ENCODE data around the gene TCF3. TPM values are rescaled to one million over a fixed set of nuclear protein-coding genes. Genes with fewer than 3 reads are reported as not detected.

Gene TCF3
- total and polyA plus RNA-seq, 2 of the 8 experiments (the other 6 are each of a cell fraction or from before 2014, with no cell fraction given), result 241 to 348 TPM

DNA sequence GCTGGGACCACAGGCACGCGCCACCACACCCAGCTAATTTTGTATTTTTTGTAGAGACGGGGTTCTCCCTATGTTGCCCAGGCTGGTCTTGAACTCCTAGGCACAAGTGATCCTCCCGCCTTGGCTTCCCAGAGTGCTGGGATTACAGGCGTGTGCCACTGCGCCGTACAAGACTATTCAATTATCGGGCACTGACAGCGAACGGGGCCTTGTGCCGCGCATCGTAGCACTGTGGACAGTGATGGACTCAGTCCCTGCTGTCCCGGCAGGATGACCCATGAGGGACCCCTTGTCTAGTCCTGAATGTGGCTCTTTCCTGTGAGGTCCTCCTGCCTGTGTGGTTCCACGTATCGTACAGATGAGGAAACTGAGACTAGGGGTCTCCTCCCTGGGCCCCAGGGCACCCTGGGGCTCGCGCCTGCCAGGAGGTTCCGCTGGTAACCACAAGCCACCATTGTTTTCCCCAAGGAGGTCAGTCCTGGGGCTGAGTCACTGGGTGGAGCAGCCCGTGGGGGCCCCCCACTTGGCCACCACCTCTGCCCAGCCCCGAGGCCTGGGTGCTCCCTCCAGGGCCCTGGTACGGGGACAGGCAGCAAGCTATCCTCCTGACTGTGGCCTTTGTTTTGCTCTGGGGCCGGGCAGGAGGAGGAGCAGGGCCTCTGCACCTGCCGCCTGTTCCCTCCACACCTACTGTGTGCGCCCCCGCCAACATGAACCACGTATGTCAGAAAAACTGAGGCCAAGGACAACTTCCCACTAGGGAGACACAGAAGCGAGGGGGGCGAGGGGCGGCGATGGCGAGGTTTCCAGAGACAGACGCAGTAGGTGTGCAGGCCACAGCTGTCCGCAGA, 2.9 kb upstream of the TCF3 start:
- WGBS, 2 experiments (ENCODE audit: extremely low coverage in 1 of 2, insufficient coverage in 1 of 2, insufficient read length in 1 of 2, insufficient replicate concordance in 2 of 2, low coverage in 1 of 2, low lambda C conversion rate in 2 of 2, missing lambda C conversion rate in 1 of 2), result 88% methylated on average over 29 of the region's 34 CpGs; no CpG with 5 or more reads in 1 of the 2 experiments
- Histone ChIP-seq H2AK5ac (ENCODE audit: low read depth, low read length) (no peak overlapping the region), H3K4me2 (ENCODE audit: insufficient read depth in 1 of 2, low read depth in 2 of 2, low read length in 2 of 2) (no peak overlapping the region), H3K4ac (replicated peaks; ENCODE audit: insufficient read length, low read depth, low read length) (no peak overlapping the region), H2BK12ac (ENCODE audit: low read depth, low read length) (no peak overlapping the region), H3K27ac (ENCODE audit: low read depth, low read length) (no peak overlapping the region), H3K9me3 (ENCODE audit: insufficient read depth in 2 of 2, low read depth in 1 of 2, low read length in 1 of 2) (no peaks in the 10 kb centered on the region), H2BK120ac (replicated peaks; ENCODE audit: low read depth, low read length) (no peak overlapping the region), H3K36me3 (ENCODE audit: control insufficient read depth in 2 of 4, insufficient read depth in 4 of 4, low read length in 3 of 4) (no peaks in the 10 kb centered on the region), H3K56ac (replicated peaks; ENCODE audit: insufficient read length, low read depth, low read length) (no peak overlapping the region), H3K79me1 (ENCODE audit: low read depth, low read length) (no peaks in the 10 kb centered on the region), H3K27me3 (replicated peaks in 1 of 4; ENCODE audit: control insufficient read depth in 3 of 4, extremely low read depth in 1 of 4, insufficient read depth in 3 of 4, low read length in 3 of 4) (no peaks in the 10 kb centered on the region; a peak in 1 of 7 replicates), H3K79me2 (ENCODE audit: control insufficient read depth in 1 of 2, insufficient read depth in 2 of 2, low read length in 2 of 2) (peaks cover 0 to 11% of the 10 kb centered on the region in 2 experiments; a peak in 3 of 4 replicates), H3K9ac (replicated peaks in 1 of 4; ENCODE audit: extremely low read depth in 1 of 4, low read depth in 3 of 4, low read length in 3 of 4) (no peak overlapping the region), H3K14ac (ENCODE audit: insufficient read length) (no peak overlapping the region), H3K23ac (ENCODE audit: insufficient read length) (no peak overlapping the region), H4K8ac (ENCODE audit: extremely low read depth, insufficient read depth, low read length) (no peak overlapping the region), H3K18ac (ENCODE audit: extremely low read depth, low read length) (no peak overlapping the region), H2BK5ac (ENCODE audit: low read depth, low read length) (no peak overlapping the region), H2AFZ (ENCODE audit: low read length) (no peak overlapping the region), H4K5ac (ENCODE audit: insufficient read length, low read depth, low read length) (no peak overlapping the region), H3K23me2 (ENCODE audit: low read depth, low read length) (peaks cover 6% of the 10 kb centered on the region; the same call in 1 of the 2 replicates), H2BK20ac (ENCODE audit: low read length) (no peak overlapping the region), H4K91ac (replicated peaks; ENCODE audit: insufficient read length, low read length) (no peak overlapping the region), H3K4me3 (ENCODE audit: extremely low read depth in 1 of 4, insufficient read depth in 2 of 4, low read depth in 3 of 4, low read length in 4 of 4) (no peak overlapping the region), H4K20me1 (replicated peaks in 1 of 2; ENCODE audit: control insufficient read depth in 1 of 2, insufficient read depth in 2 of 2, low read length in 2 of 2) (peaks cover 0 to under 1% of the 10 kb centered on the region in 2 experiments), H2BK15ac (ENCODE audit: low read length) (no peak overlapping the region), H3K4me1 (replicated peaks in 1 of 4; ENCODE audit: control insufficient read depth in 3 of 4, insufficient read depth in 4 of 4, low read length in 3 of 4) (peaks cover 0 to 5% (median under 1%) of the 10 kb centered on the region in 4 experiments; a peak in 4 of 7 replicates)
- ChIA-PET POLR2A (ENCODE audit: partially characterized antibody) (no interaction called here), CTCF (ENCODE audit: partially characterized antibody) (interaction anchor here (0.6 to 3.2 kb wide), 5 partner anchors 10 to 198 kb away, joined by 3 to 10 read pairs (median 3); no protein-coding TSS in a partner anchor)
- peak in 1 of 2 experiments; percentile 45 for DNase-seq (ENCODE audit: low read depth in 1 of 2, low spot score in 2 of 2)
- no peak for FAIRE-seq
- TF ChIP-seq TBP (IDR thresholded peaks at IDR 0.05; ENCODE audit: low read depth, low read length), result no peak
- TF ChIP-seq CREB1 (IDR thresholded peaks at IDR 0.05), result no peak
- no peak for TF ChIP-seq POLR2AphosphoS5 (IDR thresholded peaks at IDR 0.05; ENCODE audit: low read depth, low read length)
- no peak for TF ChIP-seq TEAD4 (IDR thresholded peaks at IDR 0.05; ENCODE audit: low read depth, low read length)

Data from H1 (cell line).